Measurements from ENCODE around the gene DMAC1. TPM values are rescaled to one million over a fixed set of nuclear protein-coding genes. Genes with fewer than 3 reads are reported as not detected.

The DMAC1 gene, protein sequence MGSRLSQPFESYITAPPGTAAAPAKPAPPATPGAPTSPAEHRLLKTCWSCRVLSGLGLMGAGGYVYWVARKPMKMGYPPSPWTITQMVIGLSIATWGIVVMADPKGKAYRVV
- total RNA-seq (10 to 100 TPM; 17.2 to 17.5 TPM), polyA plus RNA-seq (ENCODE audit: insufficient read depth, low read depth, low replicate concordance) (47.9 TPM)
- long read RNA-seq, donor 1, transcript DMAC1-201 (2 exons, 2,755 nt): major isoform, 98 of 104 reads
- long read RNA-seq, donor 1, partial matches to known transcripts: 0 of 104 reads
- long read RNA-seq, donor 1, other reads (novel, unspliced or antisense): 6 of 104 reads
- long read RNA-seq, donor 2, transcript DMAC1-201 (2 exons, 2,755 nt): major isoform, 110 of 128 reads
- long read RNA-seq, donor 2, partial matches to known transcripts: 0 of 128 reads
- long read RNA-seq, donor 2, other reads (novel, unspliced or antisense): 18 of 128 reads

- DNase-seq: peak; percentile 89
- peak within 1 kb of the TSS; percentile 82 to 85 for H3K4me3 ChIP-seq
- no peak for TF ChIP-seq POLR2A (IDR thresholded peaks at IDR 0.05)
- no peak for TF ChIP-seq CTCF (IDR thresholded peaks at IDR 0.05)
- peak within 1 kb of the TSS; percentile 65 to 89 for H3K27ac ChIP-seq
- peaks cover 6% of the 10 kb centered on the region for H3K4me1 ChIP-seq
- no peaks in the 10 kb centered on the region for H3K27me3 ChIP-seq
- no peaks in the 10 kb centered on the region for H3K9me3 ChIP-seq
- 0 to 1% methylated on average over 31 to 44 of the region's 46 CpGs for WGBS, 2 donors
- intact Hi-C loops (cut with DNase I; ENCODE audit: low total_unique reads): no loop called here
- no peaks in the 10 kb centered on the region for H3K36me3 ChIP-seq (ENCODE audit: low read depth, missing control alignments)
Observed at GRCh38 chr9:7799234-7799943, at the start of gene DMAC1. Gene DMAC1 (minus strand): TSS chr9:7799778. CDS start chr9:7799734, 44 bp downstream.

- no peaks in the 10 kb centered on the region for H3K4me1 ChIP-seq
- no peaks in the 10 kb centered on the region for H3K27me3 ChIP-seq
- WGBS, 2 donors: 92 to 94% methylated on average over 1 of the region's 1 CpG
- intact Hi-C loops (cut with DNase I; ENCODE audit: low total_unique reads): no loop called here
- no peak overlapping the region for H3K27ac ChIP-seq
- H3K9me3 ChIP-seq: no peaks in the 10 kb centered on the region
- H3K4me3 ChIP-seq: no peak overlapping the region
- no peak for TF ChIP-seq POLR2A (IDR thresholded peaks at IDR 0.05)
- no peak for TF ChIP-seq CTCF (IDR thresholded peaks at IDR 0.05)
- DNase-seq: no peak
- H3K36me3 ChIP-seq (ENCODE audit: low read depth, missing control alignments): no peaks in the 10 kb centered on the region
Observed at GRCh38 chr9:7849362-7849761, 49.8 kb upstream of the DMAC1 start.

DNA sequence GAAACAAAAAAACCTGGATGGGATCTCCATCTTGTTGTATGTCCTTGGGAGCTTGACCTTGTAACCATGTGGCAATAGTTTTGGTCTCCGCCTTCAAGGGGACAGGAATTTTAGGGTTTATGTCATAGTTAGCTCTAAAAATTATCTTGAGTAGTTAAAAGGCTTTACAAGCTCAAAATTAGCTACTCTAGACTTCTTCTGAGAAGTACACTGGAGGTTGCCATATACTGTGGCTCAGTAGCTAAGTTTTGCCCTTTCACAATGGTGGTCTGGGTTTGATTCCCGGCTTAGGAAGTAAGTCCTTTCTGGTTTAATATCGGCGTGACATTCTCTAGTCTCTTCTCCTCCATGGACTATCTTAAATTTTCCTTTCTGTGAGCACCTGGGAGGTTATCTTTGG, 48.9 kb upstream of the DMAC1 start:
- no peaks in the 10 kb centered on the region for H3K36me3 ChIP-seq (ENCODE audit: low read depth, missing control alignments)
- TF ChIP-seq CTCF (IDR thresholded peaks at IDR 0.05) (no peak), POLR2A (IDR thresholded peaks at IDR 0.05) (no peak)
- H3K9me3 ChIP-seq: no peaks in the 10 kb centered on the region
- no peaks in the 10 kb centered on the region for H3K4me1 ChIP-seq
- H3K27ac ChIP-seq: no peak overlapping the region
- intact Hi-C loops (cut with DNase I; ENCODE audit: low total_unique reads): no loop called here
- no peaks in the 10 kb centered on the region for H3K27me3 ChIP-seq
- no peak overlapping the region for H3K4me3 ChIP-seq
- no peak for DNase-seq
- WGBS, 2 donors: 88 to 91% methylated on average over 4 of the region's 4 CpGs

DNA sequence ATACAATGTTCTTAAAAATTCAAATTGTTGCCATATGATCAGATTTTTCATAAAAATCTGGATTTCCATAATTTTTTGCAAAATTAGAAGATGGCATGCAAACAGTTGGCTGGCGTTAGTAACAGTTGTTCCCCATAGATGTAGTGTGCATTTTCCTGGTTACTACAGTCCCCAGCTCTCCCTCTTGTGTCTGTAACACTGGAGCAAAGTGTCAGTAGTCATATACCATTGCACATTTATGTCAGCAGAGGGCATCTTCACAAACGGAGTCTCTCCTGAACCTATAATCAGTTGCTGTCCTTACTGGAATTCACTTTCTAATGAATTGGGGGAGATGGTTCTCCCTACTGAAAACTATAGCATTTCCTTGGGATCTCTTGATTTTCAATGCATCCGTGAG, 44.7 kb upstream of the DMAC1 start:
- 57 to 60% methylated on average over 3 of the region's 3 CpGs for WGBS, 2 donors
- no peaks in the 10 kb centered on the region for H3K4me1 ChIP-seq
- H3K27me3 ChIP-seq: no peaks in the 10 kb centered on the region
- TF ChIP-seq POLR2A (IDR thresholded peaks at IDR 0.05): no peak
- TF ChIP-seq CTCF (IDR thresholded peaks at IDR 0.05): peak in 1 of 3 experiments; percentile 24
- peak; percentile 18 for DNase-seq
- H3K4me3 ChIP-seq: no peak overlapping the region
- H3K27ac ChIP-seq: no peak overlapping the region
- intact Hi-C loops (cut with DNase I; ENCODE audit: low total_unique reads): no loop called here
- no peaks in the 10 kb centered on the region for H3K9me3 ChIP-seq
- no peaks in the 10 kb centered on the region for H3K36me3 ChIP-seq (ENCODE audit: low read depth, missing control alignments)
